PFSK-1 (cell line): Measurements from ENCODE around the gene C1S.

Experiments
- FOXP2 ChIP-seq: optimal IDR thresholded peaks from 2 replicates; pipeline ENCODE3; 2011; ENCODE audit warnings: borderline replicate concordance, control low read depth, inconsistent platforms; ENCODE audit not compliant: insufficient read depth; ENCODE audit errors: extremely low read length, extremely low read depth
- POLR2AphosphoS5 ChIP-seq: IDR thresholded peaks from 2 replicates; pipeline ENCODE4 v1.6.1; 2012; ENCODE audit warnings: low read depth, mild to moderate bottlenecking, control low read depth, low read length, moderate library complexity
- REST ChIP-seq, 2 experiments: IDR thresholded peaks; 2 replicates each; pipeline versions ENCODE4 v1.6.1 to v1.8.0; 2011 to 2012; ENCODE audit warnings: low read depth in 2 of 2, low read length in 2 of 2, control low read depth in 1 of 2, inconsistent platforms in 1 of 2, mild to moderate bottlenecking in 1 of 2, moderate library complexity in 1 of 2; ENCODE audit not compliant: insufficient read depth in 1 of 2
- SIN3A ChIP-seq: IDR thresholded peaks from 2 replicates; pipeline ENCODE4 v1.6.1; 2012; ENCODE audit warnings: mild to moderate bottlenecking, low read length, moderate library complexity, borderline replicate concordance; ENCODE audit not compliant: insufficient read depth
- TAF1 ChIP-seq: IDR thresholded peaks from 2 replicates; pipeline ENCODE4 v1.6.1; 2012; ENCODE audit warnings: low read length, control low read depth, borderline replicate concordance; ENCODE audit not compliant: insufficient read depth

The C1S gene

DNA sequence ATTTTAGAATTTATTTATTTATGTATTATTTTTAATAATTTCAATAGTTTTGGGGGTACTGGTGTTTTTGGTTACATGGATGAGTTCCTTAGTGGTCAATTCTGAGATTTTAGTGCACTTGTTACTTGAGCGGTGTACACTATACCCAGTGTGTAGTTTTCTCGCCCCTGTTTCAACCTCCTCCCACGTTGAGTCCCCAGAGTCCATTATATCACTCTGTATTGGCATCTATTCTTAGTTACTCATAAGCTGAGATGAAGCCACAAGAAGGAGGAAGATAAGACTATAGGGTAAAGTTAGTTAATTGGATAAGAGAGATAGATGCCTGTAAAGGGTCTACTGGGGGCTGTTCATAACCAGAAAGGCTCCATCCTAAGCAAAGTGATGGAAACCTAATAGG, 4.0 kb downstream of the C1S start:
- TF ChIP-seq POLR2AphosphoS5 = no peak
- TF ChIP-seq REST (IDR thresholded peaks at IDR 0.05; ENCODE audit: insufficient read depth in 1 of 2, low read depth in 2 of 2, low read length in 2 of 2) = no peak
- TF ChIP-seq TAF1 = no peak
- no peak for TF ChIP-seq SIN3A

GRCh38 chr12:7065073-7065623, 4.6 kb downstream of the C1S start:
- no peak for TF ChIP-seq REST (IDR thresholded peaks at IDR 0.05; ENCODE audit: insufficient read depth in 1 of 2, low read depth in 2 of 2, low read length in 2 of 2)
- no peak for TF ChIP-seq TAF1
- TF ChIP-seq SIN3A = no peak
- TF ChIP-seq POLR2AphosphoS5 = no peak

DNA sequence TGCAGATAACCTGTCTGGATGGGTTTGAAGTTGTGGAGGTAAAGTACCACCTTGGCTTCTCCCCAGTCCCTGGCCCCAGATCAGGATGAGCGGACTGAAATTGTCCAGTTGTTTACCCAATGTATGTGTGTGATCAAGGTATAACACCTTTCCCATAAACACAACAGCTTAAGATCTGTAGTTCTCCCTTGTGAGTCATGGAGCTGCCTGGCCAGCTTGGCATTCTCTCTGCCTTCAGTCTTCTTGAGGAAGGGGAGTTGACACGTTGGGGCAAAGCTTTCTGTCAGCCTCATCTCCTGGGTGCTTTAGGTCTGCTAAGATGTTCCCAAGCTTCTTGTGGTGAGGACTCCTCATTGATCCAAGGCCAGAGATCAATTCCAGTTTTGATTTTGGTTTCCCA, 6.1 kb downstream of the C1S start:
- TF ChIP-seq POLR2AphosphoS5 (no peak), FOXP2 (no peak), REST (IDR thresholded peaks at IDR 0.05; ENCODE audit: insufficient read depth in 1 of 2, low read depth in 2 of 2, low read length in 2 of 2) (no peak), TAF1 (no peak), SIN3A (no peak)

GRCh38 chr12:7067096-7067495, 6.6 kb downstream of the C1S start:
- TF ChIP-seq FOXP2 (no peak), REST (IDR thresholded peaks at IDR 0.05; ENCODE audit: insufficient read depth in 1 of 2, low read depth in 2 of 2, low read length in 2 of 2) (no peak), POLR2AphosphoS5 (no peak), TAF1 (no peak), SIN3A (no peak)

- TF ChIP-seq TAF1 = no peak
Observed at GRCh38 chr12:7068240-7068993, 7.9 kb downstream of the C1S start.
